Astrocyte (in vitro differentiated cells and primary cell): Measurements from ENCODE around the gene CDC45.

ENCODE experiments used
- CTCF ChIP-seq: IDR thresholded peaks from 2 replicates; pipeline ENCODE4 v1.5.1; 2011; ENCODE audit warnings: low read depth, mild to moderate bottlenecking, inconsistent platforms, low read length, moderate library complexity; ENCODE audit not compliant: insufficient read depth
- EZH2 ChIP-seq: IDR thresholded peaks from 2 replicates; pipeline ENCODE4 v1.6.1; 2012; ENCODE audit warnings: mild to moderate bottlenecking, low read length, inconsistent platforms; ENCODE audit not compliant: insufficient read depth

- TF ChIP-seq CTCF, result no peak
- no peak for TF ChIP-seq EZH2
Observed at GRCh38 chr22:19550382-19550781, 70.7 kb downstream of the CDC45 start.
